ENCODE results near the gene ACTR6. TPM values are rescaled to one million over a fixed set of nuclear protein-coding genes. Genes with fewer than 3 reads are reported as not detected.

Gene ACTR6
- total and polyA plus RNA-seq, 9 of the 15 experiments (the other 6 are each of a cell fraction or from before 2014, with no cell fraction given), result 26.1 to 109 (median 70.9) TPM

DNA sequence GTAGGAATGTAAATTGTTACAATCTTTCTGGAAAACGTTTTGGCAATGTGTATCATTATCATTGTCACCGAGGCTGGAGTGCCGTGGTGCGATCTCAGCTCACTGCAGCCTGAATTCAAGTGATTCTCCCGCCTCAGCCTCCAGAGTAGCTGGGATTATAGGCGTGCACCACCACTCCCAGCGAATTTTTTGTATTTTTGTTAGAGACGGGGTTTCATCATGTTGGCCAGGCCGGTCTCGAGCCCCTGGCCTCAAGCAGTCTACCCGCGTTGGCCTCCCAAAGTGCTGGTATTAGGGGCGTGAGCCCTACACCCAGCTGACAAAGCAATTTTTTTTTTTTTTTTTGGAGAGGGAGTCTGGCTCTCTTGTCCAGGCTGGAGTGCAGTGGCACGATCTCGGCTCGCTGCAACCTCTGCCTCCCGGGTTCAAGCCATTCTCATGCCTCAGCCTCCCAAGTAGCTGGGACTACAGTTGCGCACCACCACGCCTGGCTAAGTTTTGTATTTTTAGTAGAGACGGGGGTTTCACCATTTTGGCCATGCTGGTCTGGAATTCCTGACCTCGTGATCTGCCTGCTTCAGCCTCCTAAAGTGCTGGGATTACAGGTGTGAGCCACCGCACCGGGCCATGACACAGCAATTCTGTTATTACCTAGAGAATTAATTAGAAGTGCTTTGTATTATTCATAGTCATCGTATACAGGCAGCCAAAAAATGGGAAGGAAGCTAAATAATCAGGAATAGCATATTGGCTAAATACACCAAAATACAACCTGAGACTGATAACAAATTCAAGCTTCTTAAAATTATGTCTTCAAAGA, 1.2 kb downstream of the ACTR6 start:
- POLR2A ChIA-PET, result interaction anchor here (0.6 to 1.1 kb wide), 4 partner anchors 47 to 1352 kb away, joined by 3 to 5 read pairs (median 4); no protein-coding TSS in a partner anchor
- peaks cover 16% of the 10 kb centered on the region; the same call in 2 of the 3 replicates for H3K36me3 ChIP-seq (ENCODE audit: control insufficient read depth, insufficient read depth, low read length)
- intact Hi-C loops (cut with micrococcal nuclease) (loop anchor here (2.0 to 5.0 kb wide), 3 partner anchors 40 to 65 kb away; partner anchors contain the start of genes BLTP3B, DEPDC4 and SCYL2), in situ Hi-C loops (cut with MboI) (no loop called here)
- peak overlapping the region; percentile 73 for H3K4me3 ChIP-seq
- CTCF ChIA-PET (ENCODE audit: low intra/inter-chr PET ratio), result no interaction called here
- H4K20me1 ChIP-seq (replicated peaks; ENCODE audit: control insufficient read depth, insufficient read depth, low read length), result no peaks in the 10 kb centered on the region
- peak overlapping the region; percentile 79 for H3K27ac ChIP-seq (ENCODE audit: extremely low read depth, low read depth, low read length)
- H3K9me1 ChIP-seq (ENCODE audit: control insufficient read depth, insufficient read depth, low read length), result no peaks in the 10 kb centered on the region
- H3K9me3 ChIP-seq (replicated peaks; ENCODE audit: control insufficient read depth, insufficient read depth, low read depth, low read length), result no peaks in the 10 kb centered on the region
- FAIRE-seq, result no peak
- peaks cover 53% of the 10 kb centered on the region for H3K79me2 ChIP-seq (ENCODE audit: control insufficient read depth, insufficient read depth, low read length)
- H3K9ac ChIP-seq (ENCODE audit: insufficient read depth in 1 of 2, low read depth in 2 of 2, low read length in 2 of 2), result peak overlapping the region; percentile 81 to 92
- peak overlapping the region; percentile 95 for H3K4me2 ChIP-seq (ENCODE audit: insufficient read depth, low read length)
- BruUV-seq (replicated peaks), result TSS peak; percentile 66
- H3K27me3 ChIP-seq (ENCODE audit: control insufficient read depth in 2 of 2, insufficient read depth in 2 of 2, low read length in 2 of 2), result no peaks in the 10 kb centered on the region
- WGBS (ENCODE audit: insufficient coverage, low coverage, missing lambda C conversion rate), result 4% methylated on average over 24 of the region's 24 CpGs
- peaks cover 2 to 29% of the 10 kb centered on the region in 2 experiments; a peak in 3 of 5 replicates for H3K4me1 ChIP-seq (replicated peaks in 1 of 2; ENCODE audit: control insufficient read depth in 2 of 2, insufficient read depth in 2 of 2, low read length in 2 of 2)
- H2AFZ ChIP-seq (ENCODE audit: low read depth, low read length), result peak overlapping the region; percentile 79
- ATAC-seq, result peak; percentile 4
- peak in 1 of 4 experiments; percentile 25 for DNase-seq (ENCODE audit: extremely low read depth in 1 of 4, low spot score in 3 of 4)
- TF ChIP-seq NFE2L1 (tag; IDR thresholded peaks at IDR 0.05; ENCODE audit: borderline replicate concordance, low read depth) (peak; percentile 71), POLR2G (IDR thresholded peaks at IDR 0.05; ENCODE audit: low read depth, low read length) (0 out of 2 replicates have a peak, but pooled peaks have one; percentile 7), NFRKB (IDR thresholded peaks at IDR 0.05; ENCODE audit: low read depth) (0 out of 2 replicates have a peak, but pooled peaks have one; percentile 14), HOXB6 (CRISPR knock-in tag; IDR thresholded peaks at IDR 0.05; ENCODE audit: borderline replicate concordance) (no peak), SMAD4 (CRISPR knock-in tag; conservative IDR thresholded peaks at IDR 0.05) (0 out of 2 replicates have a peak, but pooled peaks have one; percentile 33), BACH1 (tag; IDR thresholded peaks at IDR 0.05) (peak; percentile 22; the same call in 1 of the 2 replicates), TAF1 (IDR thresholded peaks at IDR 0.05; ENCODE audit: control insufficient read depth, extremely low read depth, insufficient read depth, low read length, severe bottlenecking) (peak; percentile 10), YY1 (IDR thresholded peaks at IDR 0.05; ENCODE audit: borderline replicate concordance in 1 of 3, control insufficient read depth in 1 of 3, extremely low read depth in 1 of 3, insufficient read depth in 3 of 3, insufficient read length in 1 of 3, insufficient replicate concordance in 2 of 3, low read depth in 1 of 3, low read length in 2 of 3) (no peak), ZNF384 (IDR thresholded peaks at IDR 0.05; ENCODE audit: low read depth, low read length) (peak; percentile 54; the same call in 1 of the 2 replicates), SIN3A (IDR thresholded peaks at IDR 0.05; ENCODE audit: borderline replicate concordance in 2 of 2, control insufficient read depth in 1 of 2, low read depth in 2 of 2, low read length in 2 of 2) (no peak), C11orf30 (IDR thresholded peaks at IDR 0.05; ENCODE audit: low read depth) (peak; percentile 68), ZNF316 (IDR thresholded peaks at IDR 0.05) (peak; percentile 92)
- TF ChIP-seq, protein P1, sequence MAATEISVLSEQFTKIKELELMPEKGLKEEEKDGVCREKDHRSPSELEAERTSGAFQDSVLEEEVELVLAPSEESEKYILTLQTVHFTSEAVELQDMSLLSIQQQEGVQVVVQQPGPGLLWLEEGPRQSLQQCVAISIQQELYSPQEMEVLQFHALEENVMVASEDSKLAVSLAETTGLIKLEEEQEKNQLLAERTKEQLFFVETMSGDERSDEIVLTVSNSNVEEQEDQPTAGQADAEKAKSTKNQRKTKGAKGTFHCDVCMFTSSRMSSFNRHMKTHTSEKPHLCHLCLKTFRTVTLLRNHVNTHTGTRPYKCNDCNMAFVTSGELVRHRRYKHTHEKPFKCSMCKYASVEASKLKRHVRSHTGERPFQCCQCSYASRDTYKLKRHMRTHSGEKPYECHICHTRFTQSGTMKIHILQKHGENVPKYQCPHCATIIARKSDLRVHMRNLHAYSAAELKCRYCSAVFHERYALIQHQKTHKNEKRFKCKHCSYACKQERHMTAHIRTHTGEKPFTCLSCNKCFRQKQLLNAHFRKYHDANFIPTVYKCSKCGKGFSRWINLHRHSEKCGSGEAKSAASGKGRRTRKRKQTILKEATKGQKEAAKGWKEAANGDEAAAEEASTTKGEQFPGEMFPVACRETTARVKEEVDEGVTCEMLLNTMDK (IDR thresholded peaks at IDR 0.05; ENCODE audit: borderline replicate concordance, insufficient read depth, low read depth, low read length, poor library complexity, severe bottlenecking), result no peak
- TF ChIP-seq, protein P2, sequence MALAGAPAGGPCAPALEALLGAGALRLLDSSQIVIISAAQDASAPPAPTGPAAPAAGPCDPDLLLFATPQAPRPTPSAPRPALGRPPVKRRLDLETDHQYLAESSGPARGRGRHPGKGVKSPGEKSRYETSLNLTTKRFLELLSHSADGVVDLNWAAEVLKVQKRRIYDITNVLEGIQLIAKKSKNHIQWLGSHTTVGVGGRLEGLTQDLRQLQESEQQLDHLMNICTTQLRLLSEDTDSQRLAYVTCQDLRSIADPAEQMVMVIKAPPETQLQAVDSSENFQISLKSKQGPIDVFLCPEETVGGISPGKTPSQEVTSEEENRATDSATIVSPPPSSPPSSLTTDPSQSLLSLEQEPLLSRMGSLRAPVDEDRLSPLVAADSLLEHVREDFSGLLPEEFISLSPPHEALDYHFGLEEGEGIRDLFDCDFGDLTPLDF (CRISPR knock-in tag; IDR thresholded peaks at IDR 0.05), result no peak

Data from K562 (cell line).